CD4-positive, alpha-beta memory T cell (primary cell): ENCODE data around the gene DTX1. TPM values are rescaled to one million over a fixed set of nuclear protein-coding genes. Genes with fewer than 3 reads are reported as not detected.

Experiments used
- CTCF ChIA-PET: fragments of 350-600 bp; sonication (Branson Sonifier 250); formaldehyde crosslinking; loops from one replicate; lab custom pipeline; 2021; ENCODE audit warnings: inconsistent platforms; ENCODE audit not compliant: partially characterized antibody; lab: Charles Lee
- POLR2A ChIA-PET: fragments of 350-600 bp; sonication (Branson Sonifier 250); formaldehyde crosslinking; loops from one replicate; lab custom pipeline; 2021; ENCODE audit not compliant: partially characterized antibody; lab: Charles Lee
- DNase-seq, 5 donors: peaks; one replicate each; pipeline versions ENCODE4 v3.0.0 to v3.0.0-alpha.2; 2020 to 2022; ENCODE audit warnings: mixed read lengths in 1 of 5
- H3K27ac ChIP-seq: one replicate; pipeline ENCODE4 v1.7.0; 2013; ENCODE audit warnings: low read depth, low read length
- H3K27me3 ChIP-seq: 2 replicates; pipeline ENCODE4 v1.7.0; 2013; ENCODE audit warnings: mild to moderate bottlenecking, low read length, moderate library complexity; ENCODE audit not compliant: insufficient read depth
- H3K36me3 ChIP-seq: 2 replicates; pipeline ENCODE4 v1.7.0; 2013; ENCODE audit warnings: mild to moderate bottlenecking, low read length, moderate library complexity; ENCODE audit not compliant: insufficient read depth
- H3K4me1 ChIP-seq: 2 replicates; pipeline ENCODE4 v1.7.0; 2013; ENCODE audit warnings: mild to moderate bottlenecking, low read length, moderate library complexity; ENCODE audit not compliant: insufficient read depth
- H3K4me3 ChIP-seq, 2 donors: one replicate each; pipeline ENCODE4 v1.7.0; 2013; ENCODE audit warnings: low read length in 2 of 2, mild to moderate bottlenecking in 1 of 2
- H3K9me3 ChIP-seq, 2 donors: one replicate each; pipeline ENCODE4 v1.7.0; 2013; ENCODE audit warnings: low read length in 2 of 2, control low read depth in 1 of 2; ENCODE audit not compliant: control insufficient read depth in 1 of 2
- H3K27ac Mint-ChIP-seq, 7 donors: one replicate each; pipeline ENCODE4 v1.8.0; 2020 to 2021; ENCODE audit warnings: mixed read lengths in 7 of 7, mild to moderate bottlenecking in 6 of 7, inconsistent platforms in 3 of 7, moderate library complexity in 3 of 7
- H3K27me3 Mint-ChIP-seq, 2 donors: one replicate each; pipeline ENCODE4 v1.8.0; 2020 to 2021; ENCODE audit warnings: mixed read lengths in 2 of 2
- H3K36me3 Mint-ChIP-seq, 2 donors: one replicate each; pipeline ENCODE4 v1.8.0; 2020 to 2021; ENCODE audit warnings: mixed read lengths in 2 of 2, inconsistent platforms in 1 of 2, mild to moderate bottlenecking in 1 of 2
- H3K4me1 Mint-ChIP-seq, 4 donors: one replicate each; pipeline ENCODE4 v1.8.0; 2020 to 2021; ENCODE audit warnings: mixed read lengths in 4 of 4, mild to moderate bottlenecking in 1 of 4
- H3K4me3 Mint-ChIP-seq, 8 donors: one replicate each; pipeline ENCODE4 v1.8.0; 2020 to 2021; ENCODE audit warnings: mixed read lengths in 8 of 8, mild to moderate bottlenecking in 7 of 8, moderate library complexity in 6 of 8, inconsistent platforms in 3 of 8
- H3K9me3 Mint-ChIP-seq, 8 donors: one replicate each; pipeline ENCODE4 v1.8.0; 2020 to 2021; ENCODE audit warnings: mixed read lengths in 8 of 8, mild to moderate bottlenecking in 5 of 8, inconsistent platforms in 3 of 8, moderate library complexity in 1 of 8
- intact Hi-C: fragments of 100-400 bp; cut with micrococcal nuclease; formaldehyde crosslinking; loops from one replicate; pipeline ENCODE4 v1.15.1; 2023
- polyA plus RNA-seq, 2 donors: library from polyadenylated mRNA; unstranded; fragments of 300-500 nt; fragmentation: Illumina TruSeq; gene quantifications; one replicate each; pipeline ENCODE4 v1.2.3, GENCODE V29; 2021
- total RNA-seq, 2 experiments: library from RNA; stranded (reverse); gene quantifications; one replicate each; pipeline ENCODE4 v1.2.3, GENCODE V29; 2021

The DTX1 gene
- total and polyA plus RNA-seq, 4 experiments from 2014 or later, result 0.30 to 7.5 (median 5.5) TPM

DNA sequence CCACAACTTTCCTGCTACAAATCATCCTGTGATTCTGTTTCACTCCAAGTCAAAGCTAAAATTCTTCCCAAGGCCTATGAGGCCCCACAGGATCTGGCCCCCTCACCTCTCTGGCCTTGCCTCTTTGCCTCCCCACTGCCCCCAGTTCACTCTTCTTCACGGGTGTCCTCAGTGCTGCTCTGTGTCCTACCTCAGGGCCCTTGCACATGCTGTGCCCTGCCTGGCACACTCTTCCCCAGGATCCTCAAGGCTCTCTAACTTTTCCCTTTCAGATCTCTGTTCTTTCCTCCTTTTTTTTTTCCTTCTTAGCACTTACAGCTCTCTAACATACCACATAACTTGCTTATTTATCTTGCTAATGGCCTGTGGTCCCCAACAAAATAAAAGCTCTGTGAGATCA lies 49.8 kb downstream of the DTX1 start:
- intact Hi-C loops, result no loop called here
- ChIA-PET CTCF (interaction anchor here (0.9 kb wide), 1 partner anchor 68 kb away, joined by 3 read pairs; no protein-coding TSS in a partner anchor), POLR2A (no interaction called here)
- Mint-ChIP-seq H3K36me3 (no peaks in the 10 kb centered on the region), H3K9me3 (no peaks in the 10 kb centered on the region), H3K4me1 (peaks cover 12 to 38% (median 22%) of the 10 kb centered on the region in 4 donors), H3K27me3 (peaks cover 0 to 1% of the 10 kb centered on the region in 2 donors), H3K4me3 (peak overlapping the region in 1 of 8 donors; percentile 25), H3K27ac (peak overlapping the region in 4 of 7 donors; percentile 49 to 68 (median 63))
- Histone ChIP-seq H3K9me3 (no peaks in the 10 kb centered on the region), H3K36me3 (no peaks in the 10 kb centered on the region), H3K27ac (no peak overlapping the region), H3K27me3 (no peaks in the 10 kb centered on the region), H3K4me1 (peaks cover 12% of the 10 kb centered on the region), H3K4me3 (no peak overlapping the region)
- DNase-seq, result no peak

DNA sequence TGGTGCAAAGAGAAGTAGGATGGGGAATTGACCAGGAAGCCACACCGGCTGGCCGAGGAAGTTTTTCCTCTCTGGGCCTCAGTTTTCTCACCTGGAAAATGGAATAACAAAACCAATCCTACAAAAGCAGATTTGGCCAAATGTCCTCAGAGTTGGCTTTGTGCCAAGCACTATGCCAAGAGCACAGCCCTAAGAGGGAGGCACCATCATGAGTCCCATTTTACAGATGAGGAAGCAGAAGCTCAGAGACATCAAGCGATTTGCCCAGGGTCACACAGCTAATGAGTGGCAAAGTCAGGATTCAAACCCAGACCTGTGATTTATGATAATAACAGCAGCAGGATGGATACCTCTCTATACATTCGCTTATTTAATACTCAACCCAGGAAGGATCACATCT lies 51.8 kb downstream of the DTX1 start:
- Histone ChIP-seq H3K9me3 (no peaks in the 10 kb centered on the region), H3K27ac (no peak overlapping the region), H3K4me3 (no peak overlapping the region), H3K4me1 (peaks cover 11% of the 10 kb centered on the region), H3K27me3 (no peaks in the 10 kb centered on the region), H3K36me3 (no peaks in the 10 kb centered on the region)
- no peak overlapping the region for H3K27ac Mint-ChIP-seq
- ChIA-PET CTCF (interaction anchor here (1.1 kb wide), 1 partner anchor 12 kb away, joined by 4 read pairs; no protein-coding TSS in a partner anchor), POLR2A (no interaction called here)
- intact Hi-C loops, result no loop called here
- no peak for DNase-seq
- H3K36me3 Mint-ChIP-seq, result no peaks in the 10 kb centered on the region
- no peaks in the 10 kb centered on the region for H3K27me3 Mint-ChIP-seq
- H3K4me3 Mint-ChIP-seq, result no peak overlapping the region
- peaks cover 9 to 38% (median 17%) of the 10 kb centered on the region in 4 donors for H3K4me1 Mint-ChIP-seq
- H3K9me3 Mint-ChIP-seq, result no peaks in the 10 kb centered on the region

DNA sequence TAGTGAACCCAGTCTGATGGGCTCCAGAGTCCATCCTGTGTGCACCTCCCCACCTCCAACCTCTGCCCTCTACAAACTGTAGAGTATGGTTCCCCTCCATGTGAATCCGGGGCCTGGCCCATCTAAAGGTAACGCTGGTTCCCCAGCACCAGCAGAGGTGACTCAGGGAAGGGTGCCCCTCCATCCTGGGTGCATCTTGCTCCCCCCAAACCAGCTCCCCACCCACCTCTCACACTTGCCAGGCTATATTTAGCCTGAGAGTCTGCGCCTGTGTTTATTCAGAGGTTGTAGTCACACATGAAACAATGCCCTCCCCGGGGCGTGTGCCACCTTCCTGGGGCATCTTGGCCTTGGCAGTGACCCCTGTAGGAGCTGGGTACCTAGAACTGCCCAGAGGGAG lies 52.8 kb downstream of the DTX1 start:
- H3K4me3 Mint-ChIP-seq, result no peak overlapping the region
- CTCF ChIA-PET, result interaction anchor here (1.1 to 1.7 kb wide), 2 partner anchors 40 to 116 kb away, joined by 3 to 4 read pairs; partner anchors contain the start of gene CFAP73
- POLR2A ChIA-PET, result interaction anchor here (1.5 kb wide), 1 partner anchor 131 kb away, joined by 3 read pairs; the partner anchor contains the start of gene OAS2
- Histone ChIP-seq H3K36me3 (no peaks in the 10 kb centered on the region), H3K27me3 (no peaks in the 10 kb centered on the region), H3K9me3 (no peaks in the 10 kb centered on the region), H3K4me3 (no peak overlapping the region), H3K4me1 (peaks cover 6% of the 10 kb centered on the region), H3K27ac (no peak overlapping the region)
- peak overlapping the region in 1 of 7 donors; percentile 9 for H3K27ac Mint-ChIP-seq
- DNase-seq, result no peak
- intact Hi-C loops, result no loop called here
- H3K36me3 Mint-ChIP-seq, result no peaks in the 10 kb centered on the region
- no peaks in the 10 kb centered on the region for H3K9me3 Mint-ChIP-seq
- no peaks in the 10 kb centered on the region for H3K27me3 Mint-ChIP-seq
- peaks cover 3 to 30% (median 11%) of the 10 kb centered on the region in 4 donors for H3K4me1 Mint-ChIP-seq

DNA sequence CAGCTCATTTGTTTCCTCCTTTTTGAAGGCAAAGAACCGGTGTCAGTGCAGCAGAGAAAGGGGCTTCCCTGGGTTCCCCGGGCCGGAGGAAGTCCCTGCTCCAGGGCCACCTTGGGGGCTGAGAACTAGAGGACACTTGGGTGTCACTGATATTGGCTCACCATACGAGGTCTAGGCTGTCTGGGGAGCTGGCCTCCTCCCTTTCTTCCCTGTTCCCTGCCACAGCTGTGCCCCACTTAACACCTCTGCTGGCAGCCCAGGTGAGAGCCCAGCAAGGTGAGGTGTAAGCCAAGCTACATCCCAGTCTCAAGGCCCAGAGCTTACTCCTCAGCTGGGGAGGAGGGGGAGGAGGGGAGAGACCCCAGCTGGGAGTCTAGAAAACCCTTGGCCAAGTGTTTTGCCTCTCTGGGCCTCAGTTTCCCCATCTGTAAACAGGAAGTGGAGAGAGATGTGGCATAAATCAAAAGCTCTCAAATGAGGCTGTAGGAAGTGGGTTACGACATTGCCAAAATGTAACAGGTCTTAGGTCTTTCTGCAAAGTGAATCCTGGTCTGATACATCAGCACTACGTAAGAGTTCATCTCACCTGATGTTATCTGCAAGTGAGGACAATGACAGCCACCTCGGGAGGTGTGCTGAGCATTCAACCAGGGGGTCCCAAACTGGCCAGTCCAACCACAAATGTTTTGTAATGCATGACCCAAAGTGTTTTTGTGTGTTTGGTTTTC lies 53.5 kb downstream of the DTX1 start:
- Mint-ChIP-seq H3K4me3 (peak overlapping the region in 1 of 8 donors; percentile 43), H3K36me3 (no peaks in the 10 kb centered on the region), H3K27ac (peak overlapping the region; percentile 10 to 89 (median 50)), H3K27me3 (no peaks in the 10 kb centered on the region), H3K9me3 (no peaks in the 10 kb centered on the region), H3K4me1 (peaks cover 3 to 25% (median 10%) of the 10 kb centered on the region in 4 donors)
- no peak for DNase-seq
- ChIA-PET POLR2A (interaction anchor here (1.5 kb wide), 1 partner anchor 132 kb away, joined by 3 read pairs; the partner anchor contains the start of gene OAS2), CTCF (interaction anchor here (1.1 to 1.7 kb wide), 2 partner anchors 40 to 117 kb away, joined by 3 to 4 read pairs; partner anchors contain the start of gene CFAP73)
- Histone ChIP-seq H3K36me3 (no peaks in the 10 kb centered on the region), H3K27ac (no peak overlapping the region), H3K4me3 (no peak overlapping the region), H3K4me1 (peaks cover 6% of the 10 kb centered on the region), H3K27me3 (no peaks in the 10 kb centered on the region), H3K9me3 (no peaks in the 10 kb centered on the region)
- intact Hi-C loops, result no loop called here

DNA sequence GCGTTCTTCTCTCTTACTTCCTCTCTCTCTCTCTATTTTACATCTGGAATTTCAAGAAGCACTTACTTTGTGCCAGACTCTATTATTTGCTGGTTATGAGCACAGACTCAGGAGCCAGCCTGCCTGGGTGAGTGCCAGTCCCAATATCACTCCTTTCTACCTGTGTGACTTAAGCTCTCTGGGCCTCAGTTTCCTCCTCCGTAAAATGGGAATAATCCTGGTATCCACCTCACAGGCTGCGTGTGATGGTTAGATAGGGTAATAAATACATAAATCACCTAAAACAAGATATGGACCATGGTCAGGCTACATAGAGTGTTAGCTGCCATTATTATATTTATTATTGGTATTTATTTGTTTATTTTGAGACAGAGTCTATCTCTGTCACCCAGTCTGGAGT lies 54.7 kb downstream of the DTX1 start:
- POLR2A ChIA-PET, result no interaction called here
- Mint-ChIP-seq H3K27me3 (no peaks in the 10 kb centered on the region), H3K36me3 (no peaks in the 10 kb centered on the region), H3K27ac (no peak overlapping the region), H3K4me3 (no peak overlapping the region), H3K4me1 (peaks cover 3 to 23% (median 10%) of the 10 kb centered on the region in 4 donors), H3K9me3 (no peaks in the 10 kb centered on the region)
- Histone ChIP-seq H3K9me3 (no peaks in the 10 kb centered on the region), H3K27me3 (no peaks in the 10 kb centered on the region), H3K36me3 (no peaks in the 10 kb centered on the region), H3K27ac (no peak overlapping the region), H3K4me1 (peaks cover 6% of the 10 kb centered on the region), H3K4me3 (no peak overlapping the region)
- no peak for DNase-seq
- CTCF ChIA-PET, result interaction anchor here (1.0 to 1.9 kb wide), 3 partner anchors 8 to 118 kb away, joined by 3 to 5 read pairs (median 3); no protein-coding TSS in a partner anchor
- intact Hi-C loops, result no loop called here

DNA sequence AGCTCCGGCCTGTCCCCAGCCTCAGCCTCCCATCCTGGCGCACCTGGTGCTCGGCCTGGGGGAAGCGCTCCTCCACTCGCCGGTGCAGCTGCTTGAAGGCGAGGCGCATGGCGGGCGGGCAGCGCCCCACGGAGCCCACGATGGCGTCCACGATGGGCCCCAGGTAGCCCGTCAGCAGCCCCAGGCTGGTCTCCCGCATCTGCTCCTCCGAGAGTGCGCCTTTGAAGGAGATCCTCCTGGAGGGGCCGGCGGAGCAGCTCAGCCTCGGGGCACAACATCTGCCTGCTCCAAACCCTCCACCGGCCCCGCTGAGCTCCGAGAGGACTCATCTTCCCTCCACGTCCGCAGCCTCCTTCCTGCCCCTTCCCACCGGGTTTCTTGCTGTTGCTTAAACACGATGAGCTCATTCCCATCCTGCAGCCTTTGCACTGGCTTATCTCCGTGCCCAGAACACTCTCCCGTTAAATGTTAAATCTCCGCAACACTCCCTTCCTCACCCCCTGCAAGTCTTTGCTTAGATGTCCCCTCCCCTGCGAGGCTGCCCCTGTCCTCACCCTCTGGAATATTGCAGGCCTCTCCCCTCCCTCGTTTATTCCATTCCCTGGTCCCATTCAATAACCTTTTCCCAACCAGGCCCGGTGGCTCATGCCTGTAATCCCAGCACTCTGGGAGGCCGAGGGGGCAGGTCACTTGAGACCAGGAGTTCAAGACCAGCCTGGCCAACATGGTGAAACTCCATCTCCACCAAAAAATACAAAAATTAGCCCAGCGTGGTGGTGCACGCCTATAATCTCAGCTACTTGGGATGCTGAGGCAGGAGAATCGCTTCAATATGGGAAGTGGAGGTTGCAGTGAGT lies 55.7 kb downstream of the DTX1 start:
- intact Hi-C loops, result no loop called here
- Histone ChIP-seq H3K27ac (no peak overlapping the region), H3K36me3 (no peaks in the 10 kb centered on the region), H3K9me3 (no peaks in the 10 kb centered on the region), H3K27me3 (no peaks in the 10 kb centered on the region), H3K4me1 (peaks cover 6% of the 10 kb centered on the region), H3K4me3 (no peak overlapping the region)
- Mint-ChIP-seq H3K4me3 (no peak overlapping the region), H3K36me3 (no peaks in the 10 kb centered on the region), H3K4me1 (peaks cover 3 to 23% (median 10%) of the 10 kb centered on the region in 4 donors), H3K27ac (no peak overlapping the region), H3K9me3 (no peaks in the 10 kb centered on the region), H3K27me3 (peaks cover 0 to 2% of the 10 kb centered on the region in 2 donors)
- CTCF ChIA-PET, result interaction anchor here (1.0 to 1.9 kb wide), 4 partner anchors 9 to 119 kb away, joined by 3 to 5 read pairs (median 3); no protein-coding TSS in a partner anchor
- POLR2A ChIA-PET, result no interaction called here
- DNase-seq, result no peak

DNA sequence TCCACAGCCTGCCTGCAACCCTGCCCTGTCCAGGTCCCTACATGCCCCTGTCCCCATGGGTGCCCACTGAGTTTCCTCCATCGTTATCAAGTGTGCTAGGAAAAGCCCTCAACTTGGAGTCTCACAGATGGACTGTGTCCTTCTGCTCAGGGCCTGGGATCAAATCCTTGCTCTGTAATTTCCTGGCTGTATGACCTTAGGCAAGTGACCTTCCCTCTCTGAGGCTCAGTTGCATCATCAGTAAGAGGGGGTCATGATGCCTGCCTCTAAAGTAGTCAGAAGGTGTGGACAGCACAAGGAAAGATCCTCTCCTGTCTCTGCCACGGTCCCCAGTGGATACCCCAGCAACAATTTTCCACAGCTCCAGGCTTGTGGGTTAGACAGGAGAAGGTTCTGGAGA lies 56.9 kb downstream of the DTX1 start:
- Mint-ChIP-seq H3K9me3 (no peaks in the 10 kb centered on the region), H3K4me3 (no peak overlapping the region), H3K27ac (no peak overlapping the region), H3K27me3 (peaks cover 0 to 2% of the 10 kb centered on the region in 2 donors), H3K4me1 (peaks cover 3 to 17% (median 10%) of the 10 kb centered on the region in 4 donors), H3K36me3 (no peaks in the 10 kb centered on the region)
- intact Hi-C loops, result no loop called here
- H3K36me3 ChIP-seq, result no peaks in the 10 kb centered on the region
- H3K27ac ChIP-seq, result no peak overlapping the region
- POLR2A ChIA-PET, result no interaction called here
- no peak for DNase-seq
- peaks cover 6% of the 10 kb centered on the region for H3K4me1 ChIP-seq
- no peaks in the 10 kb centered on the region for H3K27me3 ChIP-seq
- CTCF ChIA-PET, result no interaction called here
- H3K9me3 ChIP-seq, result no peaks in the 10 kb centered on the region
- no peak overlapping the region for H3K4me3 ChIP-seq
